ENCODE data around the gene TMTC2.

The TMTC2 gene

DNA sequence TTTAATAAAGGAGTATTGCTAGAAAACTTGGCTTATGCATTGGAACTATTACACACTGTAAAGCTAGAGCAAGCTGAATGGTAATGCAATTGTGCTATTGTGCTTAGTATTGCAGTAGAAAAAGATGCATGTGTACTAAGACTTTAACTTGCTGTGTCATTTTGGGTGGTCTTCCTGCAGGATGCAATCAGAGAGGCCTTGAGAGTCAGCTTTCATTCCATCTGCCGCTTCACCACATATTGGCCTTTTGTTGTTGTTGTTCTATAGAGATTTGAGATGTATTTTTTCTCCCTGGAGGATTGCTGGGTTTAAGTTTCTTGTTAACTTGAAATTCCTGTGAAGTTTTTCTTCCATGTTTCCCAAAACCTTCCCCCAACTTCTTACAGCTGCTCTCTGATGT, 449.7 kb downstream of the TMTC2 start:
- no peak for DNase-seq (ENCODE audit: low read depth)

DNA sequence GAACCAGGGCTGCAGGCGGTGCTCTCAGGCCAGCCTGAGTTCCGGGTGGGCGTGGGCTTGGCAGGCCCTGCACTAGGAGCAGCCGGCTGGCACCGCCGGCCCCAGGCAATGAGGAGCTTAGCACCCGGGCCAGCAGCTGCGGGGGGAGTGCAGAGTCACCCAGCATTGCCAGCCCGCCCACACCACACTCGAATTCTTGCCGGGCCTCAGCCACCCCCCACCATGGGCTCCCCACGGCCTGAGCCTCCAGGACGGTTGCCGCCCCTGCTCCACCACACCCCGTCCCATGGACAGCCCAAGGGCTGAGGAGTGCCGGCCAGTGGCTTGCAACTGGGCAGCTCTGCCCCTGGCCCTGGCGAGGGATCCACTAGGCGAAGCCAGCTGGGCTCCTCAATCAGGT, 453.4 kb downstream of the TMTC2 start:
- DNase-seq (ENCODE audit: low read depth): no peak

DNA sequence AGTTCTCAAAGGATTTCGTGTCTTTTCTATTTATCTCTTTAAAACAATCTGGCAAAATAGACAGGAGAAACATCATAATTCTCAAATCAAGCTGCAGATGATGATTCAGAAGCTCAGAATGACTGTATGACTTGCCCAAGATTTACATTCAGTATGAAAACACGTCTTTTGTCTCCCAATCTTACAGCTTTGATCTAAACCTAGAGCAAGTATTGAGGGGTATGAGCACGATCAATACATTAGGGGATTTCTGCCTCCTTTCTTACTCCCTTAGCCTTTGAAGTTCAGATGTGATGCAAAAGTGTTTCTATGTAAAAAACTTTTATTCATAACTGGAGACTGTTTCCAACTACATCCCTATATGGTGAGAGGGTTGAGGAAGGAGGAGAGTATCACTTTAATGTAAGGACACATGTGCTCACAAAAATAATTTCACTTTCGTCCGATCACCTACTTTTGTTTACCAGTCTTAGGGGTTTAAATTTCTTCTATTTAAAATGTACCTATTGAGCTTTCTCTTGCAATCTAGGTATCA, 454.8 kb downstream of the TMTC2 start:
- DNase-seq (ENCODE audit: low read depth): no peak

DNA sequence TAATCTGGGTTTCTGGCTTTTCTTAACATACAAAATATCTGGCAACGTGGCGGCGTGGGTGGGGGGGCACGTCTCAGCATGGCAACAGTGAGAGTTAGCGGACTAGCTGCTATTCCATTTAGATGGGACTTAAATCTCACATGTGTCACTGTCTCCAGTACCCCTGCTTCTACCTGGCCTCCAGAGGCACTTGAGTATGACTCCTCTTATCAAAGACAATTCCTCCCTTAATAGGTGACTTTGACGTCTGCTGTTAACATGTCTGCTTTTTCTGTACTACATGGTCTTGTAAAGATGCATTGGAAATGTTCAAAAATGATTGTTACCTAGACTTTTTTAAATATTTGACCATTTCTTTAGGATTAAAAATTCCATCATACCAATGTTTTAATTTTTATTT, 456.2 kb downstream of the TMTC2 start:
- no peak for DNase-seq (ENCODE audit: low read depth)

DNA sequence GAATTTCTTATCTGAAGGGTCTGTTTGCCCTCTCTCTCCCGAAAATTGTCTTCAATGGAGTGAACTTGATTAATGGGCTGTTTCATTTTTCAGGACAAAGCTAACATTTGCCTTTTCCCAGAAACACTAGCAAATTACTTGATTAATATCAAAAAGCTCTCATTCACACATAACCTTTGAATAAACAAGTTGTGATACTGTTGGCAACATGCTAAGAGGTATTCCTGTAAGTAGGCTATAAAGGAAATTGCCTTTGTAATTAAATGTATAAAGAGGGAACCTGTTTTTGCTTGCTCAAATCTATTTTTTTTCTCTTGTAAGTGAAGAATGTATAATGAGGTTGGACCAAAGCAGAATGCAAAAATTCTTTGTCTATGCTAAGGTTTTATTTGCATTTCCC, 457.2 kb downstream of the TMTC2 start:
- no peak for DNase-seq (ENCODE audit: low read depth)

DNA sequence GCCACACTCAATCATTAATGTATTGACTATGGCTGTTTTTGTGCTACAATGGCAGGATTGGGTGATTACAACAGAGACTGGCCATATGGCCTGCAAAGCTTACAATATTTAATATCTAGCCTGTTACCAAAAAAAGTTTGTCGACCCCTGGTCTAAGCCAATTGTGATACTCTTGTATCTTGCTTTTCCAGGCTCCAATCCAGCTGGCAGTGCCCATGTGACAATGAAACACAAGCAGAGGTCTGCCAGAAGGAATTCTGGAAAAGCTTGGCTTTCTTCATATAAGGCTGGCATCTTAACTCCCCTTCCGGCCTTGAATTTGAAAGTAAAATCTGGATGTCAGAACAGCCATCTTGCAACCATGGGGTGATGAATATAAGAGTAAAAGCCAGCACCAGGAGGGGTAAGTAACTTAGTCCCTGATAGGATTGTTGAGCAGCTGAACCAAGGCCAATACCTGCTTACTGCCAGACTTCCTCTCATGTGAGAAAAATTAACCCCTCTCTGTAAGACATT, 458.7 kb downstream of the TMTC2 start:
- DNase-seq (ENCODE audit: low read depth): no peak

DNA sequence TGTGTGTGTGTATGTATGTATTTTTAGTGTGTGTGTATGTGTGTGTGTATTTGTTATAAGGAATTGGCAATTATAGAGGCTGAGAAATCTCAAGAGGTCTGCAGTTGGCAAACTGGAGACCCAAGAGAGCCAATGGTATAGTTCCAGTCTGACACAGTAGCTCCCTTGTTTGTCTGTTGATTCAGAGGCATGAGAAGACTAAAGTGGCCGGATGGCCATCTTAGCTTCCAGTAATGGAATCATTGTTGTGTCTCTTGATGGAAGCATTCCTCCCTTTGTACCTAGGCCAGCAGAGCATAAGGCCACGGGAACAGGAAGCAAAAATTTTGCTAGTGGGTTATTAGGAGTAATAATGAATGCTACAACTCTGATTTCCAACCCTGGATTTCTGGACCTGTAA, 460.6 kb downstream of the TMTC2 start:
- no peak for DNase-seq (ENCODE audit: low read depth)

DNA sequence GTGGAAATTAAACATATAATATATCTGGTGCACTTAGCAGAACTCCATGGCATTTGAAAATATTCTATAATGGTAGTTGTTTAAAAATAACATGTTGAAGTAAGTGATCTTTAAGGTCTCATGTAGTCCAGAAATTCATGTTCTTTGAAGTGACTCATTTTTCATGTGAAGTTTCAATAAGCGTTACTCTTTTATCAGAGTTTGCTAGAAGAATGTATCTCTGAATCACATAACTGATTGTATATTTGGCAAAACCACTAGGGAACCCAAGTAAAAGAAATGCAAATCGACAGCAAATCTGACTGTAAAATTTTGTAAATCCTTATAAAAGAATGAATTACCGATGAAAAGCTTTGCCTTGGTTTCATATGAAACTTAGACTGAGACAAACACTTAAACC, 463.3 kb downstream of the TMTC2 start:
- DNase-seq (ENCODE audit: low read depth): no peak

DNA sequence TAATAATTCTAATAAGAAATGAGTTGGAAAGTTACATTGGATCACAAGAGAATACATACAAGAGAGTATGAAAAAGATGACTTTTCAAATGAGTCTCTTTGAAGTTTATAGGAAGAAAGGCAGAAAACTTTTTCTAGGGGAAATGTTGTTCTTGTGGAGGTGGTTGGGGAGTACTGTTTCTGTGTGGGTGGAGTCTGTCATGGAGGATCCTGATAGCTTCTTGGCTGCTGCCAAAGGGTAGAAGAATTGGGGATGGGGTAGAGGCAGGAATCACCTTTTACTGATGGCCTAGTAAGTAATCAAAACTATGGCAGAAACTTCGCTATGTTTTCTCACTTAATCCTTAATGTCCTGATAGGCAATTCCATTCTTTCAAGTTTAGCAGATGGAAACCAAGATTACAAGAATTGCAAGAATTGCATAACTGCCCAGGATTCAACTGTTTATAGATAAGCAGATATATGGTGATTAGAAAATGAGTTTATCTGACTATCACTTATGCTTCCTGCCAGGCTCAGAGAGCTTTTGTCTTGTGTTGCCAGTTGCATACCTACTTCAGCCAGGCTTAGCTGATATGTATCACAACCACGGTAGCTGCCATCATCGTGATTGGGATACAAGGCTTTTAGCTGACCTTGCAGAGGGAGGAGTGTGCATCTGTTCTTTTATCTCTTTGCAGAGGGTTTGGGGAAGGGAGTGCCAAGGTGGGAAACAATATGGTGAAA, 463.9 kb downstream of the TMTC2 start:
- DNase-seq (ENCODE audit: low read depth): no peak

DNA sequence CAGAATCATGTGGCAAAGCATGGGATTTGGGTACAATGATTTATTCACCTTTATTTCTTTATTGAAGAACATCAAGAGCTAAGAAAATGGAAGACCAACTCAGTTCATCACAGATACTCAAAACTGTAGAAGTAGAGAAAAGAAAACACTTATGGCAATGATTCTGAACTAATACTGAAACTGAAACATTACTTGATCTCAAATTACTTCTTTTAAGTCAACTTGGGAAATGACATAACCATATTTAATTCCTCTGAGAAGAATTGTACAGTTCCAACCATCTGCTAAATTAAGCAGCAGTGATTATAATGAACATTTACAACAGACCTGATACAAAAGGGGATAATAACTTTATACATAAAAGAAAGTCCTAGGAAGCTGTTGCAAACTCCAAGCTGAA, 466.5 kb downstream of the TMTC2 start:
- DNase-seq (ENCODE audit: low read depth): no peak

DNA sequence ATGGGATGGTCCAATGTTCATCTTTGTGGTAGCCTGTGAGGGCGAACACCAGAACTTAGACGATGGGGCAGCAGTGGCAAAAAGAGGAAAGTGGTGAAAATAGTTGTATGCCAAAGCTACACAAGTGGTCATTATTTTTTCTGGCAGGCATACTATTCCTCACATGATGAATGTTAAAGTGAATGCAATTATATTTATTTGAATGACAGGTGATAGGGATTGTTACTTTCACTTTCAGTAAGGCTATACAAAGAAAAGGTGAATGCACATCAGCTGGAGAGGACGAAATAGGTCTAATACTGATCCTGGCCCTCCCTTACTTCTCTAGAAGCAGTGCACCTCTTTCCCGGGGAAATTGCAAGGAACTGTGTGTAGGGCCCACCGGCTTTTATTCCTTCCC, 470.1 kb downstream of the TMTC2 start:
- DNase-seq (ENCODE audit: low read depth): no peak

DNA sequence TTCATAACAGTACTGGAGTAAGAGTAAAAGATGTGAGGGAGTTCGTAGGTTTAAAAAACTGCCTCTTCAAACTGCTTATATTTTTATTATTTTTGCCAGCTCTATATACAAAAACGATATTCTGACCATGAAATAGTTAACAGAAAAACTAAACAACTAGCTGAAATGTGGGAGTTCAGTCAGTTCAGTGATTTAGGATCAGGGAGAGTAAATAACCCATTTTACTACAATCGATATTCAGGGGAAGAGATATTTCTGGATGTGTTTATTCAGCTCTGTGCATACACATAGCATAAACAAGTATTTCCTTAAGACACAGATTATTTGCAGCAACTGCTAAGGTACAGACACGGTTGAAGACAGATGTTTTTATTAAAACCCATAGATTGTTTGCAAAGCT, 470.9 kb downstream of the TMTC2 start:
- DNase-seq (ENCODE audit: low read depth): no peak

DNA sequence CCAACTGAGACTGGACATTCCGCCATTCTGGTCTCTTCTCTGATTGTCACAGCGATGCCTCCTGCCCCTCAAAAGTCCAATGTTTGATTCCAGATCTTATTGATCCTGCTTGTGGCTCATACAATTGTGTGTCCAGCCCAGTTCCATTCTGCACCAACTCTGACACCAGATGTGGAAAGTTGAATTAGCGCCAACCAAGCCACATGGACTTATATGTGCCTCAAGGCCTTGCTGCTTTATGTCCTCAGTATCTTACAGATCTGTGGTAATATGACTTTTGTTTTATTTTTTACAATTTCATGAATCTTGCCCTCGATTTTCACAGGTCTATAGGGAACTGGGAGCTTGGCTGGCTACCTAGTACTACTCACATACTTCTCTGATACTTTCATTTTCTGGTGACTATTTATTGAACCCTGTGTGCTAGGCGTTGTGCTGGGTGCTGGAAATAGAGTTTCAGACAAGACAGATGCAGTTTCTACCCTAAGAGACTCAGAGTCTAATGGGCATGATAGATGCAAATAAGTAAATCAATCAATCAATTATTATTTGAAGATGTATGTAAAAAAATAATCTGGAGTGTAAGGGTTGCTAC, 472.0 kb downstream of the TMTC2 start:
- DNase-seq (ENCODE audit: low read depth): no peak

DNA sequence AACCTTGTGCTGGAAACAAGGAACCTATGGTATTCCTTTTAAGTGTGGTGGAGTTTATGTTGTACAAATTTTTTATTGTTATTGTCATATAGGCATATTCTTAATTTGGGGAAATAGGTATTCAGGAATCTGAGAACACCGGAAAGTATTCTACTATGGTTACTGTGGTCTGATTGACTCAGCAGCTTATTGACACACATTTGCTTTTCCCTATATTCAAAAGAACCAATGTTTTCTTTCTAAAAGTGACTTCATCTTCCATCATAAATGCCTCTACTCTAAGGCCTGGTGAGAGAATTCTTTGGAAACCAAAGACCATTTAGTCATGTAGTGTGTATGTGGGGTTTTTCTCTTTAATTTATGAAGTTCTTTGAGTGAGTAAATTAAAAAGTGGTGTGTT, 474.8 kb downstream of the TMTC2 start:
- no peak for DNase-seq (ENCODE audit: low read depth)

DNA sequence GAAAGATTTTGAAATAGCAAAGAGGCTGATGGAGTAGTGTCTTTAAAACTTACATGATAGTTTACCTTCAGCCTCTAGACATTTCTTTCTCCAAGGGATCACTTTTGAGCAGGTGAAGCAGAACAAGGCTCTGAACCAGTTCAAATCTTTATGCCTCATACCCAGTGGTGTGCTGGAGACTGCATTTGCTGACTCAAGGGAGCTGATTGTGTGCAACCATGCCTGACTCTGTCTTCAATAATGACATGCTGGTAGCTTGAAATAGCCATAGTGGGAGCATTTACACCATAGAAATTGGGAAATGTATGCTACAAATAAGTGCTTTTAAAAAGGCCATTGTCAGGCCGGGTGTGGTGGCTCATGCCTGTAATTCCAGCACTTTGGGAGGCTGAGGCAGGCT, 482.0 kb downstream of the TMTC2 start:
- no peak for DNase-seq (ENCODE audit: low read depth)

DNA sequence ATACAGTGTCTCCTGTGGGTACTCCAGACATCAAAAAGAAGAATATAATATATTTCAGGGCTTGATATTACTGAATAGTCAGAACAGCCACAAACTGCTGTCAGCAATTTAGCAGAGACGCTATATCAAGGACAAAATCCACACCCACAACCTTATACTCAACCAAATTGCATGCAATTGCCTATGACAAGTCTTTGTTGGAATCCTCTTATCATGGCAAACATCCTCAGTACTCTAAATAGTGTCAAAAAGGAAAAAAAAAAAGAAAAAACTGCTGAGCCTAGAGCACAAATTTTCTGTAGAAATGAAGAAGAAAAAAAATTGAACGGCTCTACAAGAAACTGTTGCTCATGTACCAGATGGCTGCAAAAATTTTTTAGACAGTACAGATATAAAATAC, 485.7 kb downstream of the TMTC2 start:
- DNase-seq (ENCODE audit: low read depth): no peak

DNA sequence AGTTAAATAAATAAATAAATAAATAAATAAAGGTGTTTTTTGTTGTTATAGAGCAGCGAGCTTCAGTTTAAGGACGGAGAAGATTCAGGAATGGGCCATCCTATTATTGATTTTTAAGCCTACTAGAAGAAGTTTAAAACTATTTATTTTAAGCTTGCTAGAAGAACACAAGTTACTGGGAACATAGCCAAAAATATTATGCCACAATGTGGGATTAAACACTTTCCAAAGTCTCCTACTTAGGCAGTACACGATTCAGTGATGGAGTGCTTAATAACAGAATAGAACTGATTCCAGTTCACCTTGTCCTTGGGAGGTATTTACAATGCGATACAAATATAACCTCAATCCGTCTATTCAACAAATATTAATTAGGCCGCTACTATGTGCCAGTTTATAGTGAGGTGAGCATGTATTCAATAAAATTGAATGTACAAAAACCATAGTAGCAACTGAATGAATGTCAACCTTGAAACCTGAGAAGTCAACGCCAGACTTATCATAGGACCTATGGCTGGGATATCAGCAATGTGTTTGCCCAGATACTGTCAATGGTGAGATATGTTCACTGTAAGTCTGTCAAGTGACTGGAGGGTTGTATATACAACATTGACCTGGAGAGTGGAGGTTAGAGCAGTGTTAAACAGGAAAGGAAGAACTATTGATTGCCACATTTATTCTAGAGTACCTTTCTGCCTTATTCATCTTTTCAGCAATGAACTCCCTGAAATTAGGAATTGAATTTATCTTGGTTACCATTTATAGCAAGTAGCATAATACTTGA, 486.4 kb downstream of the TMTC2 start:
- no peak for DNase-seq (ENCODE audit: low read depth)

DNA sequence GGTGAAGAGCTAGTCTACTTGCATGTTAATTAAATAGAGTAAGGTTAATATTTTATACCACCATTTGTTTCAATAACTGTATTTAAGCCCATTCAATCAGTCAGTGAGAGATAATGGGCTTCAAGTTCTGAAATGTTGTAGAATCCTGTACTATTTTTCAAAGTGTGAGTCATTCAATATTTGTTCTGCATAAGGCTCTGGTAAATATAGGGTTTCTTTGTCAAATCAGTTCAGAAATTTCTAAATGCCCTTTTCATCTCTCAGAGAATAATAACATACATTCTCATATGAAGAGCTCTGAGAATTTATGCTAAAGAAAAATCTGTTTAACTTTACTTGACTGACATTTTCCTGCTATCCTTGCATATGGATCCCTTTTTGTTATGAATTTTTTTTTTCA, 493.3 kb downstream of the TMTC2 start:
- DNase-seq (ENCODE audit: low read depth): no peak

DNA sequence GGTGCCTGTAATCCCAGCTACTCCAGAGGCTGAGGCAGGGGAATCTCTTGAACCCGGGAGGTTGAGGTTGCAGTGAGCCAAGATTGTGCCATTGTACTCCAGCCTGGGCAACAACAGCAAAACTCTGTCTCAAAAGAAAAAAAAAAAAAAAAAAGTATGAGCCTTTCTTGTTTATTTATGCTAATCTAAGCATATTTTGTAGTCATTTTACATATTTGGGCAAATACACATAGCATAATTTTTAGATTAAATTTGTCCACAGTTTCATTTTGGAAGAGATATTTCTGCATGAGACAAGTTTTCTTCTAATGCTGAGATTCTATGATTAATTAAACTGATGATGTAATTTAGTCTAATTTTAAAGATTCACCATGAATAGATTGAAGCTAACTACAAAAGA, 494.4 kb downstream of the TMTC2 start:
- no peak for DNase-seq (ENCODE audit: low read depth)

DNA sequence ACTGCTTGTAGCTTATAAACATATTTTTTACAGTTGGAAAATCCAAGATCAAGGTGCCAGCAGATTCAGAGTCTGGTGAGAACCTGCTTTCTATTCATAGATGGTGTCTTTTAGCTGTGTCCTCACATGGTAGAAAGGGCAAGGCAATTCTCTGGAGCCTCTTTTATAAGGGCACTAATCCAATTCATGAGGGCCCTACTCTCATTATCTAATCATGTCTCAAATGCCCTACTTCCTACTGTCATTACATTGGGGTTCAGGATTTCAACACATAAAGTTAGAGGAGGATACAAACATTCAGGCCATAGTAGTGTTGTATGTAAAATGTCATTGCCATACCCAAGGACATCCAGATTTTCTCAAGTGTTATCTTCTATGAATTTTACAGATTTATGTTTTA, 496.4 kb downstream of the TMTC2 start:
- DNase-seq (ENCODE audit: low read depth): no peak

Data from fibroblast of gingiva (primary cell).